ENCODE data around the gene EME1. TPM values are rescaled to one million over a fixed set of nuclear protein-coding genes. Genes with fewer than 3 reads are reported as not detected.
"Not testable (repeated sequence)": the region's sequence is repeated elsewhere in the genome, so short reads cannot be mapped to it uniquely, and the experiment has no call there.

EME1 gene
- total RNA-seq, 1 experiment from 2014 or later: 9.2 TPM

DNA sequence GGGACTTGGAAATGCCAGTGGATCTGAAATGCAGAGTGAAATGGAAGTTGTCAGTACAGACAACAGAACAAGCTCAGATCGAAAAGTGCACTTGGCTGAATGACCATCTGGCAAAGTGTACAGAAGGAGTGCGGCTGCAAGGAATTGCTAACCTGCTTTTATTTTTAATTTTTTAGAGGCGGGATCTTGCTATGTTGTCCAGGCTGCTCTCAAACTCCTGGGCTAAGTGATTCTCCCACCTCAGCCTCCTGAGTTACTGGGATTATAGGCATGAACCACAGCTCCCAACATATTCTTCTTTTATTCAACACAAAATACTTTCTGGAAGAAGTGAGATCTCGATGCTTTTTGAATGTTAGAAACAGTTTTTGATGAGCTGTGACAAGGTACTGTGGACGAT lies 20.7 kb downstream of the EME1 start:
- no peak for DNase-seq (ENCODE audit: low read depth)

DNA sequence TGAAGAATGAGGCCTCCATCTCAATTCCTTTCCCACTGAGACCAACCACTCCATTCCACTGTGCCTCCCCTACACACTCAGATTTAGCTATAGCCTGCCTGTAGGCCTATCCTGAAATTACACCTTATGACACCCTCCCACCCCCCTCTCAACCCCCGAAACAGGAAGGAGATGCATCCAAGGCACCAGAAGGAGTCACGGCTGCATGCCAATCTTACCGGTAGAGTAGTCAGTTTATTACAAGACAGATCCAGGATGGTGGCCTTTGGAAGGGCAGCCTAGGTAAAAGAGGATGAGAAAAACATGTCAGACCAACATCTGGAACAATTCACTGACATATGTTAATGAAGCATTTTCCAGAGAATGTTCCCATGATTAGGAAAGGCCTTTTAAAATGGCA lies 21.7 kb downstream of the EME1 start:
- no peak for DNase-seq (ENCODE audit: low read depth)

DNA sequence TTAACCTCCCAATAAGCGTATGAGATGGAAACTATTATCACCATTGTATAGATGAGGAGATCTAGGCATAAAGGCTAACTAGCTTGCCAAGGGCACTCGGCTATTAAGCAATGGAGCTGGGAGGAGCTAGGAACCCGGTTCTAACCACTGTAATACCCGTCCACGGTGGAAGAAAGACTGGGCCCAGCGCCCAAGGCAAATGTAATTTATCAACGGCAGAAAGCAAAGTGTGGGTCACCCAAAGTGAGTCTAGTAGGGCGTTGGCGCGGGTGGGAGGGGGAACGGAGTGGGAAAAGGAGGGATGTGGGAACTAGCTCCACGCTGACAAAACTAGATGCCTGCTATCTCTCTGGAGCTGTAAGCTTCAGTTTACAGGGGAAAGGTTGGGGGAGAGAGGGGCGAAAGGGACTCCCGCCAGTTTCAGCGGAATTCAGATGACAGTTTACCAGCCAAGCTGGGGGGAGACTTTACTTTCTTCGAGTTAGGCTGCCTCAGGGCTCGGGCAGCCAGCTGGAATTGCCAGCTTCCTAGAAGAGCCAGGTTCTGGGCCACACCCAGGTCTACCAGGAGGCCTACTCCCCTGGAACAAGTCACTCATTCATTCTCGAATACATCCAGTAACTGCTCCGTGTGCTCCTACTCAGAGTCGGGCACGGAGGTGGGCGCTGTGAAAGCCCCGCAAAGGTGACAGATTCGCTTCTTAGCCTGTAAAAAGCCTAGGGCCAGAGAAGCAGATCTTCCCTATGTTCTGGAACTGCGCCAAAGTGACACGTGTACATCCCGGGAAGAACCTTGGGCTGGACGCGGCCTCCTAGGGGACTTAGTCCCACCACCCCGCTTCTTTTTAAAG lies 23.5 kb downstream of the EME1 start:
- peak; percentile 28 for DNase-seq (ENCODE audit: low read depth)

DNA sequence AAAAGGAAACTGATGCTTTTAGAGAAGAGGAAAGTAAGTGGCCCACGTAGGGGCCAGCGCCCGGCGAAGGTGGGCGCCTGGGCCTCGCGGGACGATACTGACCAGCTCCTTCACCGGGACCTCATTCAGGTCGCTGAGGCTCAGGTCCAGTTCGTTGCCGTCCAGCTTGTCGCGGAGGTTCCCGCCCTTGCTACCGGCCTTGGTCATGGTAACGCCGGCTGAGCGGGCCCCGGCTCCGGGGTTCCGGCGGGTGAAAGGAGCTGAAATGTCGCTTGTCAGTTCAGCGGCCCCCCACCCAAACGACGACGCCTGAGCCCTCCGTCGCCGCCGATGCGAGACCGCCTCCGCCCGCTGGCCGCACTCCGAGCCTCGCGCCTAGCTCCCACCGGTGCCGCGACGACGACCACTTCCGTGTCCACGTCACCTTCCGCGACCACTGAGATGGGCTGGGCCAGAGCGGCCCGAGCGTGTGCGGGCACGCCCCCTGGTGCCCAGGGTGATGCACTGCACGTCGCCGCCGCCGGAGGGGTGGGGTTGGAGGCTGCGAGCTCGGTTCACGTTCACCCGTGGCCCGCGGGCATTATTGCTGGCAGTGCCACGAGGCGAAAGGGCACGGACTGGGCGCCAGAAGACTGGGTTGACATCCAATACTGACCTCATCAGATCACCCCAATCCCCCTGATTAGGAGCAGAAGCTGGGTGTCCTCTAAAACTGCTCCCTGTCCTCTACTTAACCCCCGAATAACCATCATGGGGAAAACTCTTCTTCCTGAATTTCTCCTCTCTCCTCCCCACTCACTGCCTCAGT lies 24.3 kb downstream of the EME1 start, which contains the start of gene LRRC59:
TSS of gene LRRC59 (minus strand) at position 413 of the 808 bp plus-strand sequence. CDS start at position 207, 206 bp downstream.
- peak; percentile 89 for DNase-seq (ENCODE audit: low read depth)

DNA sequence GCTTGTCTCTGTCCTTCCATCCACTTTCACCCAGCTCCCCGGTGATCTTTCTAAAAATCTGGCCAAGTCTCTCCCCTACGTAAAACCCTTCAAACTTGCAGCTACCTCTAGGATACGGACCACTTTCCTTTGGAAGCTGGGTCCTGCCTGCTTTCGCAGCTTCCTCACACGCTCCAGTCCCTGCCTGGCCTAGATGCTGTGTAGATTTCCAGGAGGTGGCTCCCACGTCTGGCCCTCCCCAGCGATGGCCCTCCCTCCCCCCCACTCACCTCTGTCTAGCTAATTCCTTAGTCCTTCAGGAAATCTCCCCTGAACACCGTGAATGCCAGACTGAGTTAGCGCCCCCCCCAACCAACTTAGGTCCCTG lies 24.9 kb downstream of the EME1 start:
- DNase-seq (ENCODE audit: low read depth): no peak

DNA sequence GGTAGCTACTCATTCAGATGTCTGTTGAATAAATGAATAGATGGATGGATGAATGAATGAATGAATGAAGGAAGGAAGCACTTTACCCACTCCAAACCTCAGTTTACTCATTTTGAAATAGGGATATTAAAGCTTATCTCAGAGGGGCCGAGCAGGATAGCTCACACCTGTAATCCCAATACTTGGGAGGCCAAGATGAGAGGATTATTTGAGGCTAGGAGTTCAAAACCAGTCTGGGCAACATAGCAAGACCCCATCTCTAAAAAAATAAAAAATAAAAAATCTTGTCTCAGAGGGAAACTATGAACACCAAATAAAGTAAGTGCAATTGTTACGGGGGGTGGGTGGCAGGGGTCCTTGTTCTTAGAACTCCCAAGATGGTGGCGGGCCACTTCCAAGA lies 25.6 kb downstream of the EME1 start:
- not testable (repeated sequence) for DNase-seq (ENCODE audit: low read depth)

DNA sequence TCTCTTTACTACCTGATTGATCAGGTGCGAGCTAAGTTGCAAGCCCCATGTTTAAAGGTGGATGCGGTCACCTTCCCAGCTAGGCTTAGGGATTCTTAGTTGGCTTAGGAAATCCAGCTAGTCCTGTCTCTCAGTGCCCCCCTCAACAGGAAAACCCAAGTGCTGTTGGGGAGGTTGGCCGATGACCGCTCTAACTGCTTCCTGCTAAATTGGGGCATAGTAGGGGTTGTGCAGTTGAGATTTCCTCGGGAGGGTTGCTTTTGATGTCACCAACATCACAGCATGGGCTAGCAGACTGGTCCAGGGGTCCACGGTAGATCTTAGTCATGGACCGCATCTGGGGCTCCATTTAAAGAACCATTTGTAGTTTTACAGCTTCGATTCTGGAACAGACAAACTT lies 26.6 kb downstream of the EME1 start:
- DNase-seq (ENCODE audit: low read depth): not testable (repeated sequence)

DNA sequence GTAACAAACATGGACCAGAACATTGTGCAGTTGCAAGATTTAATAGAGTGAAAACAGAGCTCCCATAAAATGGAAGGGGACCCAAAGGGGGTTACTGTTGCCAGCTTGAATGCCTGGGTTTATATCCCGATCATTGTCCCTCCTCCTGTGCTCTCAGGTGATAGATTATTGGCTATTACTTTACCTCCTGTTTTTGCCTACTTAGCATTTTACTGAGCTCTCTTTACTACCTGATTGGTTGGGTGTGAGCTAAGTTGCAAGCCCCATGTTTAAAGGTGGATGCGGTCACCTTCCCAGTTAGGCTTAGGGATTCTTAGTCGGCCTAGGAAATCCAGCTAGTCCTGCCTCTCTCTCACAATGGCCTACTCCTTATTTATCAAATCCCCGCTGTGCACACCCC lies 32.3 kb downstream of the EME1 start:
- not testable (repeated sequence) for DNase-seq (ENCODE audit: low read depth)

DNA sequence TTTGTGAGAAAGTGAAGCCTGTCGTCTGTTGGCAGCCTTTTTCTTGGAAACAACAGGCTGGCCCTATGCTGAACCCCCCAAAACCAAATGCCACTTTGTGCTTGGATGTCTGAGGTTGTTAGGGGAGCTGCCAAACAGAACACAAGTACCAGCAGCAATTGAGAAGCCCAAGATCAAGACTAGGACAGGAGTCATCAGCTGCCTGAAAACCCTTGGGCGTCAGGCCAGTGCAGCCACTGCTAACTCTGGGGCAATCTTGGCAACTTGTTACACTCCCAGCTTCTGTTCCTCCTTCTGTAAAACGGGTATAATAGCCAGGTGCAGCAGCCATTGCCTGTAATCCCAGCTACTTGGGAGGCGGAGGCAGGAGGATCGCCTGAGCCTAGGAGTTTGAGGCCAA lies 33.5 kb downstream of the EME1 start:
- DNase-seq (ENCODE audit: low read depth): no peak

DNA sequence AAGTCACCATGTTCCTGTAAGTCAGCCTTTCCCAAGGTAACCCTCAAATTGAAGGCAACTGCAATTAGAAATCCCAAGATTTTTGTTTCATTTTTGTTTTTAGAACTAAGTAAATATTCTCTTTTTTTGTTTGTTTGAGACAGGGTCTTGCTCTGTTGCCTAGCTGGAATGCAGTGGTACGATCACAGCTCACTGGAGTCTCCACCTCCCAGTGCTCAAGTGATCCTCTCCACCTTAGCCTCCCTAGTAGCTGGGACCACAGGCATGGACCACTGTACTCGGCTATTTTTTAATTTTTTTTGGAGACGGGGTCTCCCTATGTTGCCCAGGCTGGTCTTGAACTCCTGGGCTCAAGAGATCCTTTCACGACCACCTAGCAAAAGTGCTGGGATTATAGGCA lies 34.9 kb downstream of the EME1 start:
- DNase-seq (ENCODE audit: low read depth): no peak

DNA sequence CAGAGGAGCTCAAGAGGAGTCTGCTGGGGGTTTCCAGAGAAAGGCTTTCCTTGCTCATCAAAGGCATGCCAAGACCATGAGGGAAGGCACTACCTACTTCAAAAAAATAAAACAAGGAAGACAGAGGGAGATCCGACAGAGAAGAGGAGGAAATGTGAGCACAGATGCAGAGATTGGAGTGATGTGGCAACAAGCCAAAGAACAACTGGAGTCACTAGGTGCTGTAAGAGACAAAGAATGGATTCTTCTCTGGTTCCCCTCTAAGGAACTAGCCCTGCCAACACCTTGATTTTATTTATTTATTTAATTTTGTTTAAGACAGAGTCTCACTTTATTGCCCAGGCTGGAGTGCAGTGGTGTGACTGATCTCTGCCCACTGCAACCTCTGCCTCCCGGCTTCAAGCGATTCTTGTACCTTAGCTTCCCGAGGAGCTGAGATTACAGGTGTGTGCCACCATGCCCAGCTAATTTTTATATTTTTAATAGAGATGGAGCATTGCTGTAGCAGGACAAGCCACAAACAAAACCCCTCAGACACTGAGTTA lies 39.2 kb downstream of the EME1 start:
- no peak for DNase-seq (ENCODE audit: low read depth)

DNA sequence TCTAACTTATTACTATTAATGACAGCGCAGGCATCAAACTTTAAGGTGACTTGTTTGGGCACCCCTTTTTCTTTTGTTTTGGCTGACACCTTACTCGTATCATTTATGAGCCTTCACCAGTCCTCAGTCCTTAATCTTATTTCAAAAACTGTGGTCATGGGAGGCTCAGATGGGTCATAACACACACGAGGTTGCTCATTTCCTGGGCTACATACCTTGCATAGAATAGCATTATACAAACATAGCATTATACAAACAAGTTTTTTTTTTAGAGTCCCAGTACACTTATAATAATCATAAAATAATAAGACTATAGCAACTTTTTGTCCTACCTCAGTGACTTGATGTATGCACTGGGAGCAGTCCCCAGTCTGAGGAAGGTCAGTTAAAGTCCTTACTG lies 41.8 kb downstream of the EME1 start:
- DNase-seq (ENCODE audit: low read depth): no peak

DNA sequence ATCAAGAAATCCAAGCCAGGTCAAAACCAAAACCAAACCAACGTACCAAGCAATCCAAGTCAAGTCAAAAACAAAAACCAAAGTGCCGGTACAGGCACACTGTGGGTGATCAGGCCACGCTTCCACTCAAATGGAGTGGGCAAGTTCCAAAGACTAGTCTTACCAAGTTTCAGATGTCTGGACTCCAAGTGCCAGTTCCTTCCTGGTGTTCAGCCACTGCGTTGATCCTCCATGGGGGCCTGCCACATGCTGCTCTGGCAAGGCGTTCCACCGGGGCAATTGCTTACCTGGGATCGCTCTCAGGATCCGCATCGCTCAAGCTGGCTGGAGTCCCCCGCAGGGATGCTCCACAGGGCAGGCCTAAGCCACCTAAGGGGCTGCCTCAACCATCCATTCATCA lies 46.5 kb downstream of the EME1 start:
- not testable (repeated sequence) for DNase-seq (ENCODE audit: low read depth)

DNA sequence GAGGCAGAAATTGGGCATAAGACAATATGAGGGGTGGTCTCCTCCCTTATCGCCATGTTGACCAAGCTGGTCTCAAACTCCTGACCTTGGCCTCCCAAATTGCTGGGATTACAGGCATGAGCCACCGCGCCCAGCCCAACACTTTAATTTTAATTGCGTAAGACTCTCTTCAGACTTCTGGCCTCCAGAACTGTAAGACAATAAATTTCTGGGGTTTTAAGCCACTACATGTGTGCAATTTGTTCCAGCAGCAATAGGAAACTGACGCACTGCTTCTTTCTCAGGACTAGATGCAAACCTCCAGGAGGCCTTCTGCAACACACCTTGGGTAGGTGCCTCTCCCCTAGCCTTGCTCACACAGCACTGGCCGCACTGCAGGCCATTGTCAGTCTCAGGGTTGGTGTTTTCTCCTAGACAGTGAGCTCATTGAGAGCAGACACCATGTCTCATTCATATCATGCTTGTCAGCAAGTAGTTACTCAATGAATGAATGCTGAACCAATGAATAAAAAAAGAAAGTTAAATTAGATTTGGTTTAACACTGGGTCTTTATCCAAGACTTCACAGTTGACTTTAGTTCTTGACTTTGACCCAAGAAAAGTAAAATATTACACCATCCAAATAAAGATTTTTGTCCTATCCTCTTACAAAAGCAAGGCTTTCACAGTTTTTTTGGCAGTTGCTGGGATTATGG lies 47.5 kb downstream of the EME1 start:
- no peak for DNase-seq (ENCODE audit: low read depth)

DNA sequence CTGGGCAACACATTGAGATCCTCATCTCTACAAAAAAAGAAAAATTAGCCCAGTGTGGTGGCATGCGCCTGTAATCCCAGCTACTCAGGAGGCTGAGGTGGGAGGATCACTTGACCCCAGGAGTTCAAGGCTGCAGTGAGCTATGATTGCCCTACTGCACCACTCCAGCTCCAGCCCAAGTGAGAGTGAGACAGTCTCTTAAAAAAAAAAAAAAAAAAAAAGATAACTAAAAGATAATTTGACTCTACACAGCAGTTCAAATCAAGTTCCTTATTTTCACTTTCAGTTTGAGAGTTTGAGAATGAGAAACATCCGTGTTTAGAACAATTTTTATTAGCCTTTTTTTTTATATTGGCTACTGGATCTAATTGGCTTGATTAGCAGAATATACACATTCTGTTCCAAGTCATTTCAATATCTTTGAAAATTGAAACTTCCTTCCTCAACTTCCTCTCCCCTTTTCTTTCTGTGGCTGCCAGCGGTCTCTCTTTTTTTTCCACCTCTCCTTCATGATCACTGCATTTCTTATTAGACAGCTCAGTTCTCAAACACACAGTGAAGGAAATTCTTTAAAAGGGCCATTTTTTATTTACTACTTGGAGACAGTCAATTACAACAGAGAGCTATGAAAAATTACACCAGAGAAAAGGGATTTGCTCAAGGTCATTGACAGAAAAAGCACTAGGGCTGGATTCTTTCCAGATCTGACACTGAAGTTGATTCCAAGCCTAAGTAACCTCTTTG lies 48.5 kb downstream of the EME1 start:
- no peak for DNase-seq (ENCODE audit: low read depth)

DNA sequence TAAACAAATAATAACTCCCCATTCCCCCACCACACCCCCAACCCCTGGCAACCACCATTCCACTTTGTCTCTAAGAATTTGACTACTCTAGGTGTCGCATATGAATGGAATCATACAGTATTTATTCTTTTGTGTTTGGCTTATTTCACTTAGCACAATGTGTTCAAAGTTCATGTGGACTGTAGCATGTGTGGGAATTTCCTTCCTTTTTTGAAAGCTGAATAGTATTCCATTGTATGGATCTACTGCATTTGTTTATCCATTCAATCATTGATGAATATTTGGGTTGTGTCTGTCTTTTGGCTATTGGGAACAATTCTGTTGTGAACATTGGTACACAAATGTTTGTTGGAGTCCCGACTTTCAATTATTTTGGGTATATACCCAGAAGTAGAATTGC lies 49.7 kb downstream of the EME1 start:
- no peak for DNase-seq (ENCODE audit: low read depth)

DNA sequence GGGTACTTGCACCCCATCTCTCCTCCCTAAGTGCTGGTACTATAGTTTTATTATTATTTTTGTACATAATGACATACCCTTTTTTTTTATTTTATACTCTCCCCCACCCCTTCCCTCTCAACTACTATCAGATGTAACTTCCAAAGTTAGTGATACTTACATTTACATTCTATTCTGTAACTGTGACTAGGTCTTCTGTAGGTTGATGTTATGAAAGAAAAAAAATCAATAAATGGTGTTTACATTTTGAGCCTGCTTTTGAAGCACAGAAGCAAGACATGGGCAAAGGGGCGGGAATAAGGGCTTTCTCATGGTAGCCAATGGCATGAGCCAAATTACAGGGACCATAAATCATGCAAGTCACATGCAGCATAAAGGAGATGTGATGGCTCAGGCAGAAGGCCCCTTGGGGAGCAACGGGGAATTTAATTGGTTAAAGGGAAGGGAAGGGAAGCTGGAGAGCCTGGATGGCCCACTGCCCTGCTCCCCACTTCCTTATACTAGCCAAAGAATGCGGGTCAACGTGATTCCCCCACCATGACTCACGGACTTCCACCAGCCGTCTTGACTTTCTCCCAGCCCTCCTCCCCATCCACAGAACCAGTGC lies 50.6 kb downstream of the EME1 start:
- peak; percentile 89 for DNase-seq (ENCODE audit: low read depth)

DNA sequence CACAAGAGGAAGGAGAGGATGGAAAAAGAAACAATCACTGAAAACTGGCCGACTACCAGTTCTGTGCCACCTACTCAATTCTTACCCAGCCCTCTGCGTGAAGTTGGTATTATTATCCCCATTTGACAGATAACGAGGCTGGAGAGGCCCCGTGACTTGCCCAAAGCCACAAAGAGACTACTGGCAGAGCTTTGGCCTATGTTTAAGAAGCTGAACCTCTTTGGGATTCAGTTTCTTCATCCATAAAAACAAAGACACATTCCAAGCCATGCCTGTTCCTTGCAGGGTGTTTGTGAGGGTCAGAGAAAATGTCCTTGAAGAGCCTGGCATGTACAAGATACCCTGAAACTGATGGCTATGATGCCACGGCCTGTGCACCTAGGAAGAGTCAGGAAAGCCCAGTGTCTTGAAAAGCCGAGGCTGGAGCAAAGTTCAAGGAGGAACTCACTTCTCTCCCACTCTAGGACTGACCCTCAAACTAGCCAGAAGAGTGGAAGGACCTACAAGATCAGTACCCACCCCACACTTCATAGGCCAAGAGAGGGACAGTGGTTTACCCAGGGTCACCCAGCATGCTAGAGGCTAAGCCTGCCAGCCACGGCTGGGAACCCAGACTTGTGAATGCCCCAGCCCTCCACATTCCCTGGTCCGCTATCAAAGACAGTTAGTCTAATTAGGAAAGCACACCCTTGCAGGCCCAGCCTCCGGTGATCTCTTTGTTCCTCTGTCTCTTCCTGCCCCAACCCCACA lies 51.4 kb downstream of the EME1 start:
- DNase-seq (ENCODE audit: low read depth): no peak

DNA sequence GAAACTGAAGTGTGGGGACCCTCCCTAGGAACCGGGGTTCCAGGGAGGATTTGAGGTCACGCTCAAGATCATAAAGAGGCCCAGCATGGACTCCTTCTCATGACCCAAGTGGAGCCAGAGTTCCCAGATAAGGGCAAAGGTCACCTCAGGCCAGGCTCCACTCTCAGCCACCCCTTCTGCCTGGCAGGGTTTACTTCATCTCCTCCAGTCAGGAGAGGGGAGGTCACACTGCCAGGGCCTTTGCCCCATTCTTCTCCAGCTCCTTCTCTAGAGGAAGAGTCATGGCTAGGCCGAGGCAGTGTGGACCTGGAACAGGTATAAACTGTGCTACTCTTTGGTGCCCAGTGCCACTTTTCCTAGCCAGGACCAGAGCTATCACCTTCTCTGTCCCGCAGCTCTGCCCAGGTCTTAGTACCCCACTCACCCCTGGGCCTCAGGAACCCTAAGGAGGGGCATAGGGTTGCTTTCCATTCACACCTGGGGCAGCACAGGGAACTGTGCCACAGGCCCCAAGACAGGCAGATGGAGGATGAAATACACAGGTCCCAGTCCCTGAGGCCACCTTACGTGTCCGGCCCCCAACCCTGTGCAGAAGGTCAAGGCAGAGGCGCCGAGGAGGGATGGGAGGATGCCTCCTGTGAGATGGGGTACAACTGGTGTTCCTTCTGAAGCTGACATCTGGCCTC lies 52.1 kb downstream of the EME1 start:
- no peak for DNase-seq (ENCODE audit: low read depth)
